D721Med (cell line): ENCODE measurements around the gene BNIPL.

ENCODE experiments used
- DNase-seq: peaks from one replicate; pipeline ENCODE4 v3.0.0; 2011; ENCODE audit warnings: low spot score; ENCODE audit not compliant: insufficient read length
- FAIRE-seq: peaks from 2 replicates; lab custom pipeline; 2011; peaks lifted over from hg19 to GRCh38; lab: Jason Lieb, UNC
- TF ChIP-seq, protein P1 (sequence below): IDR thresholded peaks from 2 replicates; pipeline ENCODE4 v1.5.1; 2012; ENCODE audit warnings: mild to moderate bottlenecking, control low read depth; ENCODE audit not compliant: insufficient read depth; ENCODE audit errors: missing control alignments

The BNIPL gene, protein sequence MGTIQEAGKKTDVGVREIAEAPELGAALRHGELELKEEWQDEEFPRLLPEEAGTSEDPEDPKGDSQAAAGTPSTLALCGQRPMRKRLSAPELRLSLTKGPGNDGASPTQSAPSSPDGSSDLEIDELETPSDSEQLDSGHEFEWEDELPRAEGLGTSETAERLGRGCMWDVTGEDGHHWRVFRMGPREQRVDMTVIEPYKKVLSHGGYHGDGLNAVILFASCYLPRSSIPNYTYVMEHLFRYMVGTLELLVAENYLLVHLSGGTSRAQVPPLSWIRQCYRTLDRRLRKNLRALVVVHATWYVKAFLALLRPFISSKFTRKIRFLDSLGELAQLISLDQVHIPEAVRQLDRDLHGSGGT

GRCh38 chr1:151036356-151036755 is at the start of gene BNIPL:
Gene BNIPL (plus strand): TSS chr1:151036586. CDS start chr1:151036726, 140 bp downstream.
- no peak for FAIRE-seq
- TF ChIP-seq, protein P1, sequence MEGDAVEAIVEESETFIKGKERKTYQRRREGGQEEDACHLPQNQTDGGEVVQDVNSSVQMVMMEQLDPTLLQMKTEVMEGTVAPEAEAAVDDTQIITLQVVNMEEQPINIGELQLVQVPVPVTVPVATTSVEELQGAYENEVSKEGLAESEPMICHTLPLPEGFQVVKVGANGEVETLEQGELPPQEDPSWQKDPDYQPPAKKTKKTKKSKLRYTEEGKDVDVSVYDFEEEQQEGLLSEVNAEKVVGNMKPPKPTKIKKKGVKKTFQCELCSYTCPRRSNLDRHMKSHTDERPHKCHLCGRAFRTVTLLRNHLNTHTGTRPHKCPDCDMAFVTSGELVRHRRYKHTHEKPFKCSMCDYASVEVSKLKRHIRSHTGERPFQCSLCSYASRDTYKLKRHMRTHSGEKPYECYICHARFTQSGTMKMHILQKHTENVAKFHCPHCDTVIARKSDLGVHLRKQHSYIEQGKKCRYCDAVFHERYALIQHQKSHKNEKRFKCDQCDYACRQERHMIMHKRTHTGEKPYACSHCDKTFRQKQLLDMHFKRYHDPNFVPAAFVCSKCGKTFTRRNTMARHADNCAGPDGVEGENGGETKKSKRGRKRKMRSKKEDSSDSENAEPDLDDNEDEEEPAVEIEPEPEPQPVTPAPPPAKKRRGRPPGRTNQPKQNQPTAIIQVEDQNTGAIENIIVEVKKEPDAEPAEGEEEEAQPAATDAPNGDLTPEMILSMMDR = no peak

DNA sequence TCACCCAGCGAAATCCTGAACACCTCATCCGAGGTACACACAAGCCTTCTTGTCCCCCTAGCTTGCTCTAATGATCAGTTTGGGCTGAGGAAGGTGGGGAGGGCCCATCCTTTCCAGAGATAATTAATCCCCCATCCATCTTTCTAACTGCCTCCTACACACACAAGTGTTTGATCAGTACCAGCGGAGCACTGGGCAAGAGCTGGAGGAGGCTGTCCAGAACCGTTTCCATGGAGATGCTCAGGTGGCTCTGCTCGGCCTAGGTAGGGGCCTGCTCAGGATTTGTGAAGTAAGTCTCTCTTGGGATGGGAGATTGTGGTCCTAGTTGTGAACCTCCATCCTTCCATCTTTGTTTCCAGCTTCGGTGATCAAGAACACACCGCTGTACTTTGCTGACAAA is 48.5 kb upstream of the BNIPL start:
- TF ChIP-seq, protein P1 = no peak
- FAIRE-seq (no peak), DNase-seq (no peak)

More at GRCh38 chr1:151036356-151036755, at the start of gene BNIPL:
- no peak for DNase-seq

DNA sequence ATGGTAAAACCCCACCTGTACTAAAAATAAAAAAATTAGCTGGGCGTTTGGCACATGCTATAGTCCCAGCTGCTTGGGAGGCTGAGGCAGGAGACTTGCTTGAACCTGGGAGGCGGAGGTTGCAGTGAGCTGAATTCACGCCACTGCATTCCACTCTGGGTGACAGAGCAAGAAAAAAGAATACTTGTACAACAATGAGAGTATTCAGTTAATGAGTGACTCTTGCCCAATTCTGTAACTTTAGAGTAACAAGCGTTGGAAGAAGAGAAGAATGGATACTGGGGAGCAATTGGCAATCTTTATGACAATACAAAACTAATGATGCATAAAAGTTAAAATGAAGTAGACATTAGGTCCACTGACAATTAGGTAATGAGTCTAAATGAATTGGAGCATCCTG is 43.8 kb upstream of the BNIPL start:
- FAIRE-seq (no peak), DNase-seq (no peak)
- TF ChIP-seq, protein P1 = no peak

DNA sequence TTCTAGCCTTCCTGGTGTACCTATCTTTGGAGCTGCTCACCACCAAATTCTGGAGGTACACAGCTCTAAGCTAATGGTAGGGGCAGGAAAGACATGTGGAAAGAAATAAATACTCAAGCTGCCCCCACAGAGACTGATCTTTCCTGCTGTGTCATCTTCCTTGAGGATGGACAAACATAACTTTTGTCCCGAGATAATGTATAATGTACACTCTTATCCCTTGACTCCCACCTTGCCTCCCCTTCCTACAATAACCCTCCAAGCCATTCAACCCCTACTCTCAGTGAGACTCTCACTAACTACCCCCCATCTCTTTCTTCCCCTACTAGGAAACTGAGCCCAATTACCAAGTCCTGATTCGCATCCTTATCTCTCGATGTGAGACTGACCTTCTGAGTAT is 42.1 kb upstream of the BNIPL start:
- FAIRE-seq = no peak
- DNase-seq = no peak
- TF ChIP-seq, protein P1 = no peak

- TF ChIP-seq, protein P1 = no peak
- no peak for FAIRE-seq
- DNase-seq = no peak
These were observed 40.9 kb upstream of the BNIPL start for GRCh38 chr1:150995460-150995859.

- DNase-seq = no peak
- TF ChIP-seq, protein P1 = peak; percentile 79
- no peak for FAIRE-seq
These were observed 40.5 kb upstream of the BNIPL start for GRCh38 chr1:150995896-150996295.
